ENCODE measurements around the gene KIF16B.

DNA sequence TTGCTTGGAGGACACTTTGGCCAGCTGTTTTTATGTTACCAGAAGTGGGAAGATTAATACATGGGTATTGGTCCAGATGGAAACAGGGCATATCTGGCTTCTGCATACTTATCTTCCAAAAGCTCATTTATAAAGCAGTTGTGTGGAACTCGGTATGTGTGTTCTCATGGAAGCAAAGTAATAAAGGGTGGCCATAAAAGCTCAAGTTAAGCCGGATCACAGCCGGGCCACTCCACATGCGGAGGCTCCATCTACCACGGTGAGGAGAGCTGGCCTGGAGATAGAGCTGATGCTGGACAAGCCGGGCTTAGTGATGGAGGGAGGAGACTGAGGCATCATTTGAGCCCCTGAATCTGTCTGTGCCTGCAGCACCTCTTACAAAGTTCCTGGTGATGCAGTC, 38.6 kb upstream of the KIF16B start:
- TF ChIP-seq POLR2AphosphoS5 (IDR thresholded peaks at IDR 0.05; ENCODE audit: low read depth, low read length) (no peak), REST (IDR thresholded peaks at IDR 0.05; ENCODE audit: insufficient read depth in 1 of 2, low read depth in 2 of 2, low read length in 2 of 2) (no peak), TAF1 (IDR thresholded peaks at IDR 0.05; ENCODE audit: borderline replicate concordance, insufficient read depth, low read length) (no peak), SIN3A (IDR thresholded peaks at IDR 0.05; ENCODE audit: borderline replicate concordance, insufficient read depth, low read length) (no peak), FOXP2 (optimal IDR thresholded peaks at IDR 0.05; ENCODE audit: borderline replicate concordance, extremely low read depth, extremely low read length, insufficient read depth) (no peak)
